Fibroblast of mammary gland (primary cell): ENCODE data around the gene ARHGAP22.

ENCODE experiments used
- DNase-seq: peaks from one replicate; pipeline ENCODE4 v3.0.0-alpha.2; 2010; ENCODE audit warnings: low read depth
- H3K4me3 ChIP-seq: 2 replicates; pipeline ENCODE4 v1.5.1; 2011; ENCODE audit warnings: low read depth, mild to moderate bottlenecking, low read length, moderate library complexity; ENCODE audit not compliant: control insufficient read depth
- CTCF ChIP-seq: conservative IDR thresholded peaks from 2 replicates; pipeline ENCODE4 v1.5.1; 2011; ENCODE audit warnings: low read depth, low read length, inconsistent platforms; ENCODE audit not compliant: control insufficient read depth, insufficient read depth

ARHGAP22 gene

GRCh38 chr10:48526846-48527505 lies 77.9 kb downstream of the ARHGAP22 start:
- no peak for DNase-seq
- H3K4me3 ChIP-seq = no peak overlapping the region

GRCh38 chr10:48526011-48526821 lies 78.7 kb downstream of the ARHGAP22 start:
- peak; percentile 86 for DNase-seq
- no peak for TF ChIP-seq CTCF
- H3K4me3 ChIP-seq = no peak overlapping the region

More at GRCh38 chr10:48526846-48527505, 77.9 kb downstream of the ARHGAP22 start:
- TF ChIP-seq CTCF = no peak

- no peak for DNase-seq
- TF ChIP-seq CTCF = no peak
- no peak overlapping the region for H3K4me3 ChIP-seq
Measured at GRCh38 chr10:48525113-48525512, 79.8 kb downstream of the ARHGAP22 start.

GRCh38 chr10:48523820-48524758 lies 80.8 kb downstream of the ARHGAP22 start:
- TF ChIP-seq CTCF = no peak
- DNase-seq = no peak
- peak overlapping the region; percentile 33 for H3K4me3 ChIP-seq

- DNase-seq = peak; percentile 96
- peak overlapping the region; percentile 33 for H3K4me3 ChIP-seq
- no peak for TF ChIP-seq CTCF
Measured at GRCh38 chr10:48523212-48523819, 81.6 kb downstream of the ARHGAP22 start.

GRCh38 chr10:48522011-48522765 lies 82.7 kb downstream of the ARHGAP22 start:
- no peak for DNase-seq
- no peak overlapping the region for H3K4me3 ChIP-seq
- no peak for TF ChIP-seq CTCF
